ENCODE data around the gene TIRAP.

DNA sequence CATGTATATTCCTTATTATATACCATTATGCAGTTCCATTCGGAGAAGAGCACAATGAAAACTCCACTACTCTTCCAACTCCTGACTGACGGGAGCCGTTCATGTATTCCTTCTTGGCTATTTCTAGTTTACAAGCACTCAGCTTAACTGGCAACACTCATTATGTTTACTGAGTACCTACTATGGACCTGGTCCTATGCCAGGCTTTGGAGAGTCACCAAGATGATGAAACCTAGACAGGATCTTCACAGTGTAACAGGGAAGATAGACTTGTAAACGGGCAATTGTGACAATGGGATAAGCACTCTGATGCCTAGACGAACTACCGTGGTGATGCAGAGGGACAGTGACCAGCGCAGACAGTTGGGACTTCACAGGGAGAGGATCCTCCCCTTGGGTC lies 50.2 kb downstream of the TIRAP start:
- TF ChIP-seq EZH2 (IDR thresholded peaks at IDR 0.05) (no peak), POLR2AphosphoS5 (IDR thresholded peaks at IDR 0.05; ENCODE audit: borderline replicate concordance, low read depth, low read length) (no peak), FOXP2 (optimal IDR thresholded peaks at IDR 0.05; ENCODE audit: control extremely low read depth, extremely low read length, insufficient read depth) (no peak)
